ENCODE results near the gene LMAN2. TPM values are rescaled to one million over a fixed set of nuclear protein-coding genes. Genes with fewer than 3 reads are reported as not detected.

The LMAN2 gene
- total RNA-seq, 6 experiments from 2014 or later, result 103 to 297 (median 160) TPM

DNA sequence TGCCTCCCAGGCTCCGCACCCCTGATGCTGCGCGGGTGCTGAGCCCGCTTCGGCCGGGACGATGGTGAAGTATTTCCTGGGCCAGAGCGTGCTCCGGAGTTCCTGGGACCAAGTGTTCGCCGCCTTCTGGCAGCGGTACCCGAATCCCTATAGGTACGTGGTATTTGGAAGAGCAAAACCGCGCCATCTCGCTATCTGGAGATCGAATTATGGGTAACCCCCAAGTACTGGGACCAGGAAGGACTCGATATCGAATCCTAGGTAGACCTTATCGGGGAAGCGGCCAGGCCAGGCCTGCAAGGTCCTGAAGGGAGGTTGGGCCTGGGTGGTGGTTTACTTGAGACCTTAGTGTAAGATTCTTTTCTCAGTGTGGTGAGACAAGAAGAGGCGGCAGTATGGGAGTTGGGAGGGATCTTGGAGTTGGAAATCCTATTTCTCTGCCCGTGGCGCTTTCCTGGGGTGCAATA is 47.5 kb downstream of the LMAN2 start:
- ATAC-seq, result no peak
- intact Hi-C loops (cut with DNase I), result no loop called here
- Histone ChIP-seq H3K4me3 (peak overlapping the region; percentile 74 to 96 (median 86)), H3K27ac (peak overlapping the region; percentile 76 to 98 (median 84)), H3K36me3 (peaks cover 0 to 25% (median 4%) of the 10 kb centered on the region in 4 donors), H3K9me3 (no peaks in the 10 kb centered on the region), H3K4me1 (peaks cover 0 to 37% (median 15%) of the 10 kb centered on the region in 4 donors), H3K27me3 (no peaks in the 10 kb centered on the region)
- WGBS (ENCODE audit: insufficient coverage, low coverage, low lambda C conversion rate, missing lambda C conversion rate), result 0% methylated on average over 15 of the region's 25 CpGs
- no peak for DNase-seq
- TF ChIP-seq, protein P1, sequence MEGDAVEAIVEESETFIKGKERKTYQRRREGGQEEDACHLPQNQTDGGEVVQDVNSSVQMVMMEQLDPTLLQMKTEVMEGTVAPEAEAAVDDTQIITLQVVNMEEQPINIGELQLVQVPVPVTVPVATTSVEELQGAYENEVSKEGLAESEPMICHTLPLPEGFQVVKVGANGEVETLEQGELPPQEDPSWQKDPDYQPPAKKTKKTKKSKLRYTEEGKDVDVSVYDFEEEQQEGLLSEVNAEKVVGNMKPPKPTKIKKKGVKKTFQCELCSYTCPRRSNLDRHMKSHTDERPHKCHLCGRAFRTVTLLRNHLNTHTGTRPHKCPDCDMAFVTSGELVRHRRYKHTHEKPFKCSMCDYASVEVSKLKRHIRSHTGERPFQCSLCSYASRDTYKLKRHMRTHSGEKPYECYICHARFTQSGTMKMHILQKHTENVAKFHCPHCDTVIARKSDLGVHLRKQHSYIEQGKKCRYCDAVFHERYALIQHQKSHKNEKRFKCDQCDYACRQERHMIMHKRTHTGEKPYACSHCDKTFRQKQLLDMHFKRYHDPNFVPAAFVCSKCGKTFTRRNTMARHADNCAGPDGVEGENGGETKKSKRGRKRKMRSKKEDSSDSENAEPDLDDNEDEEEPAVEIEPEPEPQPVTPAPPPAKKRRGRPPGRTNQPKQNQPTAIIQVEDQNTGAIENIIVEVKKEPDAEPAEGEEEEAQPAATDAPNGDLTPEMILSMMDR (IDR thresholded peaks at IDR 0.05), result no peak
- no peak for TF ChIP-seq POLR2A (IDR thresholded peaks at IDR 0.05)

DNA sequence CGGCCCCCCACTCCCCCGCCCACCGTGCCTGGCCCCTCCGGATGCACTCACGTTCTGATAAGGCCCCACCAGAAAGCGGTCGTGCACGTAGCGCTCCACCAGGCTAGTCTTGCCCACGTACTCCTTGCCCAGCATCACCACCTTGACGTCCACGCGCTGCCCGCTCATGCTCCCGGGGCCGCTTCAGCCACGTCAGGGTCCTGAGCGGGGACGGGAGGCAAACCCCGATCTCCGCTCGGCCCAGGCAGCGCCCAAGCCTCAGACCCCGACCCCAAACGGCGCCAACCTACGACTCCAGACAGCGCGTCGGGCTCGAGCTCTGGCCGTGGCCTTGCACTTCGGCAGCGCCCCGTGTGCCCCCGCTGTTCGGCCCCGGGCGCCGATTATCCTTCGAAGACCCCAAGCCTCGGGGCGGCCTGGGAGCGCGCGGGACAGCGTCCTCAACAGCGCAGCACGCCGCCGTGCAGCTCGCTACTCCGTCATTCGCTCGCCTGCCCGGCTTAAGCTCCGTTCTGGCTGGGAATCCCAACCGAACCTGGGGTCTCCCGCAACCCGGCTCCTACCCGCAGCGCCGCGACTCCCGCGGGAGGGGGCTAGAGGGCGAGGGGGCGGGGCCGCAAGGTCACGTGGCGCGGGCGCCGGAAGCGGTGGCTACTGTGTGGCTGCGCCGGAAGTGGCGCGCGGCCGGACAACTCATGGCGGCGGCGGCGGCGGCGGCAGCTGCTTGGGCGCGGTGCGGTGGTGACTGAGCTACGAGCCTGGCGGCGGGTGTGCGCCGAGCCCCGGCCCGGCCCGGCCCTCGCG is 48.1 kb downstream of the LMAN2 start, which contains the start of the genes PRELID1 and RAB24:
Gene PRELID1, plus strand, starts transcription at position 679 of the 804 bp plus-strand sequence. CDS start 187 bp downstream, outside the sequence.
Gene RAB24, minus strand, starts transcription at position 599 of the 804 bp plus-strand sequence. Its CDS starts 431 bp downstream, at position 168.
- no peaks in the 10 kb centered on the region for H3K27me3 ChIP-seq
- DNase-seq (peak; percentile 92 to 93 (median 92)), ATAC-seq (peak; percentile 59 to 80 (median 78))
- H3K27ac ChIP-seq, result peak within 1 kb of the TSS; percentile 76 to 98 (median 84)
- H3K9me3 ChIP-seq, result no peaks in the 10 kb centered on the region
- H3K36me3 ChIP-seq, result peaks cover 0 to 25% (median 4%) of the 10 kb centered on the region in 4 donors
- H3K4me3 ChIP-seq, result peak within 1 kb of the TSS; percentile 74 to 96 (median 86)
- H3K4me1 ChIP-seq, result peaks cover 0 to 37% (median 15%) of the 10 kb centered on the region in 4 donors
- intact Hi-C loops (cut with DNase I), result no loop called here
- WGBS (ENCODE audit: insufficient coverage, low coverage, low lambda C conversion rate, missing lambda C conversion rate), result 1% methylated on average over 20 of the region's 100 CpGs
- TF ChIP-seq POLR2A (IDR thresholded peaks at IDR 0.05), result peak; percentile 75
- TF ChIP-seq, protein P1 (IDR thresholded peaks at IDR 0.05), result peak in 3 of 4 donors; percentile 22 to 44 (median 34)

DNA sequence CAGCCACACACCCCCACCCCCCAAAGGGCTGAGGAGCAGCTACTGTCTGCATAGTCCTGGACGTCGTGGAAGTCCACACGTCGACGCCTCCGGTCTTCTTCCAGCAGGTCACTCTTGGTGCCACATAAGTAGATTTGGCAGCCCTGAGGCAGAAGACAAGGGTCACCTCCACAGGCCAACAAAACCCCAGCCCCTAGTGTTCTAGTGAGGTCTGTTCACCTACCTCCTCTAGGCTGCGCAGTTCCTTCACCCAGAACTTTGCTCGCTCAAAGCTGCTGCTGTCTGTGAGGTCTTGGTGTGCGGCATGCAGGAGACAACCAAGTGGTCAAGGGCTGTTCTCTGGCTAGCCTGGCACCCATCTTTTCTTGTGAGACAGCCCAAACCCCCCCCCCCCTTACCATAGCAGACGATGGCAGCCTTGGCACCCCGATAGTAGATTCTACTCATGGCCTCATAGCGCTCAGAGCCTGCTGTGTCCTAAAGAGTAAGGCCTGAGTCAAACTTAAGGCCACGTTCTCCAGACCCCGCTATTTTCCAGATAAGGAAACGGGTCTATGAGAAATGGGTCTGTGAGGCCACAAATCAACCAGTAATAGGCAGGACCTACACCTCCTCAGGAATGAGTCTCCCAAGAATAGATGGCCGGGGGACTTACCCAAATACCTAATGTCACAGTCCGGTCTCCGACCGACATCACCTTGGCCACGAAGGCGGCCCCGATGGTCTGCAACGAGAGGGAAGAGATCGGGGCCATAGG is 48.9 kb downstream of the LMAN2 start:
- ATAC-seq (no peak), DNase-seq (no peak)
- H3K4me3 ChIP-seq, result peak overlapping the region; percentile 74 to 96 (median 86)
- H3K27ac ChIP-seq, result peak overlapping the region; percentile 76 to 98 (median 84)
- H3K27me3 ChIP-seq, result no peaks in the 10 kb centered on the region
- intact Hi-C loops (cut with DNase I), result no loop called here
- peaks cover 0 to 25% (median 4%) of the 10 kb centered on the region in 4 donors for H3K36me3 ChIP-seq
- WGBS (ENCODE audit: insufficient coverage, low coverage, low lambda C conversion rate, missing lambda C conversion rate), result 49% methylated on average over 10 of the region's 24 CpGs
- peaks cover 0 to 37% (median 15%) of the 10 kb centered on the region in 4 donors for H3K4me1 ChIP-seq
- H3K9me3 ChIP-seq, result no peaks in the 10 kb centered on the region
- TF ChIP-seq, protein P1 (IDR thresholded peaks at IDR 0.05), result no peak

DNA sequence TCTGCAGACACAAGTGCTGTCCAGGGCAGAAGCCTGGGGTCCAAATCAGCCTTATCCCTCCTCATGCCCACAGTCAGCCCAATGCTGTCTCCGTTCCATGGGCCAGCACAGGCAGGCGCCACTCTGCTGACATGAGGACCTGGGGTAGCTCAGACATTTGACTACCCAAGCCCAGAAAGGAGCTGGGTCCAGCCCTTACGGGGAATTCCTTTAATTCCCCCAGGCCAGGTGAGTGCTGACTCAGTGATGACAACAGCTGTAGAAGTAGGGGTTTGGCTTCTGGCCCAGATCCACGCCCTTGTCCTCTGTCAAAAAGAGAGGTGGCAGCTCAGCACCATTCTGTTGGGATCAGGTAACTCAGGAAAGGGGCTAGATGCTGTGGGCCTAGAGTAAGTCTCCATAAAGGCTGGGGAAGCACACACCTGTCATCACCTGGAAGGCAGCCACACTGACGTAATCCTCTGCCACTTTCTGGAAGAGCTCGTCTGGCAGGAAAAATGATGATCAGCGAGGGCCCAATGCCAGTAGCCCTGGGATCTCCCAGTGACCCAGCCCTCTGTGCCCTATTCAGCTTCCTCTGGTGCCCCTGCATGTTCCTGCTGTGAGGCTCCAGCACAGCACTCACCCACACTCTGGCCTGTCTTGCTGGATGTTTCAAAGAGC is 49.8 kb downstream of the LMAN2 start:
- no peak overlapping the region for H3K4me3 ChIP-seq
- H3K27me3 ChIP-seq, result no peaks in the 10 kb centered on the region
- ATAC-seq (peak; percentile 59 to 72 (median 67)), DNase-seq (peak; percentile 91 to 93 (median 92))
- no CpG with 5 or more reads among the region's 7 CpGs for WGBS (ENCODE audit: insufficient coverage, low coverage, low lambda C conversion rate, missing lambda C conversion rate)
- intact Hi-C loops (cut with DNase I), result no loop called here
- H3K27ac ChIP-seq, result peak overlapping the region; percentile 76 to 98 (median 84)
- peaks cover 0 to 37% (median 15%) of the 10 kb centered on the region in 4 donors for H3K4me1 ChIP-seq
- H3K9me3 ChIP-seq, result no peaks in the 10 kb centered on the region
- peaks cover 0 to 17% (median 2%) of the 10 kb centered on the region in 4 donors for H3K36me3 ChIP-seq
- peak; percentile 61 for TF ChIP-seq POLR2A (IDR thresholded peaks at IDR 0.05)
- TF ChIP-seq, protein P1 (IDR thresholded peaks at IDR 0.05), result no peak

Data from right lobe of liver (tissue), 6 donors.